ENCODE data around the gene ANKH. TPM values are rescaled to one million over a fixed set of nuclear protein-coding genes. Genes with fewer than 3 reads are reported as not detected.

The ANKH gene
- total and polyA plus RNA-seq, 10 donors, result 9.0 to 87.3 (median 46.7) TPM

DNA sequence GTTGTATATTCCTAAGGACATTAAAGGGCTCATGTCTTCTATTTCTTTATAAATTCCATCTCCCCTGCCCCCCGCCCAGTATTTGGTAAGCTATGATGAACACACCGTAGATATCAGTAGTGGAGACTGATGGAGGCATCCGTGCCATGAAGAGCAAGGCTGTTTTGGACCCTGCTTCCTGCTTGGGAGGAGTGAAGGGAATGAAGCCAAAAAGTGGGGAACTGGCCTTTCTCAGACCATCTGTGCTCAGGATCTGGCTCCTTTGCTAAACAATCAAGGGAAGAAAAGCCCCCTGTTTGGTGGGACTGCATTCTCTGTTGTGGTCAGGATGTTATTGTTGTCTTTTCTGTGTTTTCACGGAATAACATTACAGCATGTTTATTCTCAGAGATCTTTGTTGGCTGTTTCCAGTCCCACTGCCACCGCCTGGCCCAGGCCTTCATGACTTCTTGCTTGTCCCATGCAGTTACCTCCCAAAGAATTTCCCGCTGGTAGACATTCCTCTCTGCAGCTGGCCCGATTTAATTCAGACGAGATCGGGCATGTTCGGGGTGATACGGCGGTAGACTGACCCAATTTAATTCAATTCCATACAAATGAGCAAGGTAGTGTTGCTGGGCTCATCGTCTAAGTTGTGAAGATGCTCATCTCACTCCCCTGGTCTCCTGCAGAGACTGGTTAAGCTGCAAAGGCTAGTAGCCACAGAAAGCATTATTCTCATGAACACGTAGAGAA lies 31.4 kb upstream of the ANKH start:
- TF ChIP-seq POLR2A (IDR thresholded peaks at IDR 0.05) (no peak), POLR2AphosphoS5 (IDR thresholded peaks at IDR 0.05) (no peak)
- TF ChIP-seq, protein P1, sequence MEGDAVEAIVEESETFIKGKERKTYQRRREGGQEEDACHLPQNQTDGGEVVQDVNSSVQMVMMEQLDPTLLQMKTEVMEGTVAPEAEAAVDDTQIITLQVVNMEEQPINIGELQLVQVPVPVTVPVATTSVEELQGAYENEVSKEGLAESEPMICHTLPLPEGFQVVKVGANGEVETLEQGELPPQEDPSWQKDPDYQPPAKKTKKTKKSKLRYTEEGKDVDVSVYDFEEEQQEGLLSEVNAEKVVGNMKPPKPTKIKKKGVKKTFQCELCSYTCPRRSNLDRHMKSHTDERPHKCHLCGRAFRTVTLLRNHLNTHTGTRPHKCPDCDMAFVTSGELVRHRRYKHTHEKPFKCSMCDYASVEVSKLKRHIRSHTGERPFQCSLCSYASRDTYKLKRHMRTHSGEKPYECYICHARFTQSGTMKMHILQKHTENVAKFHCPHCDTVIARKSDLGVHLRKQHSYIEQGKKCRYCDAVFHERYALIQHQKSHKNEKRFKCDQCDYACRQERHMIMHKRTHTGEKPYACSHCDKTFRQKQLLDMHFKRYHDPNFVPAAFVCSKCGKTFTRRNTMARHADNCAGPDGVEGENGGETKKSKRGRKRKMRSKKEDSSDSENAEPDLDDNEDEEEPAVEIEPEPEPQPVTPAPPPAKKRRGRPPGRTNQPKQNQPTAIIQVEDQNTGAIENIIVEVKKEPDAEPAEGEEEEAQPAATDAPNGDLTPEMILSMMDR (IDR thresholded peaks at IDR 0.05 in 8 of 11, conservative IDR thresholded peaks at IDR 0.05 in 3 of 11), result no peak
- no peaks in the 10 kb centered on the region for H3K9me3 ChIP-seq
- no peaks in the 10 kb centered on the region for H3K27me3 ChIP-seq (replicated peaks in 1 of 7)
- DNase-seq, result no peak
- WGBS, 5 donors, result 83 to 88% (median 86%) methylated on average over 14 of the region's 14 CpGs
- H3K4me3 ChIP-seq, result no peak overlapping the region
- no peaks in the 10 kb centered on the region for H3K36me3 ChIP-seq
- intact Hi-C loops (cut with DNase I; ENCODE audit: low total_unique reads), result no loop called here
- no peak overlapping the region for H3K27ac ChIP-seq
- peaks cover 0 to 7% (median 0%) of the 10 kb centered on the region in 6 donors for H3K4me1 ChIP-seq

DNA sequence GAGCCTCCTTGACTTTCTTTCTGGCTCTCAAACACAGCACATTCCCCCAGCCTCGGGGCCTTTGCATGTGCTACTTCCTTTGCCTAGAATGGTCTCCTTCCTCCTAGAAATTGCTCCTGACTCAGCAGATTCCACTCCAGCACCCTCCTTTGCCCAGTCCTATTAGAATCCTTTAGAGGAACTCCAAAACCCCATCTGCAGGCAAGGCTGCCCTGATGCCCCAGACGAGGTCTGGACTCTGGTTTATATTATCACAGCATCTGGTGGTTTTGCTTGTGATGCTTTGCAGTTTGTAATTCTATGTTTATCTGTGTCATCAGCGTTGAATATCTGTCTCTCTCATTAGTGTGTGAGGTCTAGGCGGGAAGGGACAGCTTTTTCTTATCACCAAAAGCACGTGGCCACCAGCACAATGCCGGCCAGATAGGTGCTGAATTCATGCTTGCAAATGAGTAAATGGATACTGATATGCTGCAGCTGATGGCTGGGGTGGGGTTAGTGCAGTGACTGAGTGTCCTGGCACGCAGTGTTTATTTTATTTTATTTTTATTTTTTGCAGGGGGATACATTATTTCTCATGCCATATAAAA lies 30.0 kb upstream of the ANKH start:
- no peaks in the 10 kb centered on the region for H3K9me3 ChIP-seq
- TF ChIP-seq POLR2AphosphoS5 (IDR thresholded peaks at IDR 0.05) (no peak), POLR2A (IDR thresholded peaks at IDR 0.05) (no peak)
- TF ChIP-seq, protein P1 (IDR thresholded peaks at IDR 0.05 in 8 of 11, conservative IDR thresholded peaks at IDR 0.05 in 3 of 11), result no peak
- H3K27me3 ChIP-seq (replicated peaks in 1 of 7), result no peaks in the 10 kb centered on the region
- H3K4me1 ChIP-seq, result peaks cover 0 to 7% (median 0%) of the 10 kb centered on the region in 6 donors
- H3K27ac ChIP-seq, result peak overlapping the region in 6 of 8 donors; percentile 16 to 63 (median 38)
- WGBS, 5 donors, result 51 to 69% (median 60%) methylated on average over 7 of the region's 7 CpGs
- H3K36me3 ChIP-seq, result no peaks in the 10 kb centered on the region
- no peak overlapping the region for H3K4me3 ChIP-seq
- no peak for DNase-seq
- intact Hi-C loops (cut with DNase I; ENCODE audit: low total_unique reads), result no loop called here

GRCh38 chr5:14900693-14901461 lies 29.3 kb upstream of the ANKH start:
- 63 to 77% (median 71%) methylated on average over 9 of the region's 9 CpGs for WGBS, 5 donors
- DNase-seq, result no peak
- no peaks in the 10 kb centered on the region for H3K27me3 ChIP-seq (replicated peaks in 1 of 7)

More at GRCh38 chr5:14900693-14901461, 29.3 kb upstream of the ANKH start:
- TF ChIP-seq POLR2A (IDR thresholded peaks at IDR 0.05), result no peak
- TF ChIP-seq POLR2AphosphoS5 (IDR thresholded peaks at IDR 0.05), result peak in 1 of 3 donors; percentile 58
- TF ChIP-seq, protein P1 (IDR thresholded peaks at IDR 0.05 in 8 of 11, conservative IDR thresholded peaks at IDR 0.05 in 3 of 11), result no peak
- Histone ChIP-seq H3K27ac (peak overlapping the region in 6 of 8 donors; percentile 16 to 63 (median 38)), H3K36me3 (no peaks in the 10 kb centered on the region), H3K4me1 (peaks cover 0 to 7% (median 0%) of the 10 kb centered on the region in 6 donors), H3K4me3 (no peak overlapping the region), H3K9me3 (no peaks in the 10 kb centered on the region)
- intact Hi-C loops (cut with DNase I; ENCODE audit: low total_unique reads), result no loop called here
